K562 (cell line): ENCODE measurements around the gene KRTAP6-2. TPM values are rescaled to one million over a fixed set of nuclear protein-coding genes. Genes with fewer than 3 reads are reported as not detected.

ENCODE experiments used
- ATAC-seq: fragments of 200-7000 bp; cut with Tn5 transposase; 3 replicates; pipeline ENCODE4 v1.9.1; 2020; ENCODE audit warnings: moderate library complexity
- BruUV-seq: library from RNA; stranded (reverse); fragments of 400-500 nt; replicated peaks from 2 replicates; lab custom pipeline; 2021; lab: Mats Ljungman, UMichigan
- CTCF ChIA-PET: fragments of 300-600 bp; formaldehyde crosslinking; extraction: SDS; loops from one replicate; lab custom pipeline; 2021; ENCODE audit warnings: low intra/inter-chr PET ratio; lab: Yijun Ruan, JAX
- POLR2A ChIA-PET: fragments of 300-600, 350-650 bp; sonication (Branson Sonifier 250); formaldehyde crosslinking; extraction: SDS; loops from one replicate; lab custom pipeline; 2021; ENCODE audit warnings: antibody characterized with exemption, inconsistent platforms; lab: Yijun Ruan, JAX
- DNase-seq, 4 experiments: peaks; one replicate each; pipeline versions ENCODE4 v3.0.0 to v3.0.0-alpha.2; 2011 to 2018; ENCODE audit warnings: low spot score in 3 of 4, mixed read lengths in 3 of 4; ENCODE audit errors: extremely low read depth in 1 of 4
- FAIRE-seq: peaks from 2 replicates; lab custom pipeline; 2011; peaks lifted over from hg19 to GRCh38; lab: Jason Lieb, UNC
- H2AFZ ChIP-seq: 2 replicates; pipeline ENCODE4 v1.6.0; 2011; ENCODE audit warnings: low read depth, low read length, control low read depth, inconsistent platforms
- H3K27ac ChIP-seq: fragments of 200-600 bp; 3 replicates; pipeline ENCODE4 v1.8.0; 2011; ENCODE audit warnings: low read depth, mild to moderate bottlenecking, control low read depth, inconsistent platforms, low read length, moderate library complexity, mixed read lengths; ENCODE audit errors: extremely low read depth
- H3K27me3 ChIP-seq, 2 experiments: fragments of 300-600 bp in 1 of 2; 2 replicates in 1 of 2; 3 replicates in 1 of 2; pipeline versions ENCODE4 v1.6.0 to v1.8.0; 2011; ENCODE audit warnings: inconsistent platforms in 2 of 2, low read length in 2 of 2, mild to moderate bottlenecking in 1 of 2, mixed read lengths in 1 of 2, moderate library complexity in 1 of 2; ENCODE audit not compliant: control insufficient read depth in 2 of 2, insufficient read depth in 2 of 2
- H3K36me3 ChIP-seq: fragments of 300-600 bp; 3 replicates; pipeline ENCODE4 v1.8.0; 2011; ENCODE audit warnings: mild to moderate bottlenecking, low read length, inconsistent platforms; ENCODE audit not compliant: control insufficient read depth, insufficient read depth
- H3K4me1 ChIP-seq, 2 experiments: fragments of 200-600 bp in 1 of 2; replicated peaks in 1 of 2; 2 replicates in 1 of 2; 3 replicates in 1 of 2; pipeline versions ENCODE4 v1.5.1 to v1.8.0; 2011; ENCODE audit warnings: inconsistent platforms in 2 of 2, low read length in 2 of 2, mild to moderate bottlenecking in 1 of 2, mixed read lengths in 1 of 2, moderate library complexity in 1 of 2; ENCODE audit not compliant: control insufficient read depth in 2 of 2, insufficient read depth in 2 of 2
- H3K4me2 ChIP-seq: 2 replicates; pipeline ENCODE4 v1.6.1; 2011; ENCODE audit warnings: low read length, control low read depth, inconsistent platforms, mixed read lengths; ENCODE audit not compliant: insufficient read depth
- H3K4me3 ChIP-seq: fragments of 200-600 bp; sonication (generic), shearing (Covaris generic); 2 replicates; pipeline ENCODE4 v1.5.1; 2016; ENCODE audit warnings: control low read depth, inconsistent platforms
- H3K79me2 ChIP-seq: fragments of 200-600 bp; 3 replicates; pipeline ENCODE4 v1.8.0; 2011; ENCODE audit warnings: low read length, inconsistent platforms; ENCODE audit not compliant: control insufficient read depth, insufficient read depth
- H3K9ac ChIP-seq, 2 experiments: 2 replicates each; pipeline versions ENCODE4 v1.6.0 to v1.6.1; 2011; ENCODE audit warnings: low read depth in 2 of 2, low read length in 2 of 2, control low read depth in 1 of 2, inconsistent platforms in 1 of 2, mild to moderate bottlenecking in 1 of 2, mixed read lengths in 1 of 2; ENCODE audit not compliant: insufficient read depth in 1 of 2
- H3K9me1 ChIP-seq: one replicate; pipeline ENCODE4 v1.6.0; 2011; ENCODE audit warnings: inconsistent platforms, mild to moderate bottlenecking, low read length, moderate library complexity; ENCODE audit not compliant: control insufficient read depth, insufficient read depth
- H3K9me3 ChIP-seq: replicated peaks from 2 replicates; pipeline ENCODE4 v1.5.1; 2011; ENCODE audit warnings: low read depth, low read length, inconsistent platforms; ENCODE audit not compliant: control insufficient read depth, insufficient read depth
- H4K20me1 ChIP-seq: replicated peaks from 2 replicates; pipeline ENCODE4 v1.6.1; 2011; ENCODE audit warnings: low read length, inconsistent platforms, mixed read lengths; ENCODE audit not compliant: control insufficient read depth, insufficient read depth
- CEBPG ChIP-seq, 3 experiments: fragments of 200-800 bp in 1 of 3; sonication (Bioruptor generic) in 1 of 3; sonication (generic) in 1 of 3; formaldehyde crosslinking in 1 of 3; IDR thresholded peaks in 2 of 3; conservative IDR thresholded peaks in 1 of 3; 2 replicates each; pipeline versions ENCODE4 v1.6.1 to v1.8.0; 2016 to 2022; ENCODE audit warnings: missing compliant biosample characterization in 2 of 3, missing genetic modification characterization in 2 of 3, mild to moderate bottlenecking in 1 of 3, missing genetic modification reagents in 1 of 3
- DIDO1 ChIP-seq: fragments of 450-650 bp; IDR thresholded peaks from 2 replicates; pipeline ENCODE4 v1.6.1; 2016; ENCODE audit warnings: low read depth, missing biosample characterization, missing genetic modification characterization
- EP300 ChIP-seq: IDR thresholded peaks from 2 replicates; pipeline ENCODE4 v1.6.1; 2012; ENCODE audit warnings: low read length, improper control_type of control experiment
- MTF1 ChIP-seq: fragments of 250-450 bp; sonication (Bioruptor Pico); IDR thresholded peaks from 2 replicates; pipeline ENCODE4 v1.9.0; 2021; ENCODE audit warnings: moderate library complexity, mild to moderate bottlenecking, inconsistent platforms, borderline replicate concordance
- MYNN ChIP-seq, 2 experiments: sonication (generic); formaldehyde crosslinking in 1 of 2; IDR thresholded peaks; 2 replicates each; pipeline versions ENCODE4 v1.5.0 to v1.6.1; 2016 to 2020; ENCODE audit warnings: antibody characterized with exemption in 1 of 2, missing genetic modification reagents in 1 of 2
- NR1H2 ChIP-seq: sonication (generic); formaldehyde crosslinking; IDR thresholded peaks from 2 replicates; pipeline ENCODE4 v1.4.0; 2020; ENCODE audit warnings: mild to moderate bottlenecking, missing genetic modification reagents
- PHTF2 ChIP-seq: fragments of 250-450 bp; sonication (Bioruptor Pico); IDR thresholded peaks from 2 replicates; pipeline ENCODE4 v1.5.0; 2021; ENCODE audit warnings: mild to moderate bottlenecking
- PYGO2 ChIP-seq: fragments of 450-650 bp; IDR thresholded peaks from 2 replicates; pipeline ENCODE4 v1.6.1; 2016; ENCODE audit warnings: mild to moderate bottlenecking, missing genetic modification characterization, moderate library complexity, missing compliant biosample characterization
- ZNF668 ChIP-seq: fragments of 250-450 bp; sonication (Bioruptor Pico); IDR thresholded peaks from 2 replicates; pipeline ENCODE4 v1.8.0; 2022; ENCODE audit warnings: mild to moderate bottlenecking, inconsistent platforms
- WGBS: fragments of 100-300 bp; shearing (Covaris generic); methylation state at CpG from one replicate; pipeline ENCODE4 v1.1.6; 2016; ENCODE audit warnings: low coverage, mixed read lengths; ENCODE audit not compliant: insufficient coverage; ENCODE audit errors: missing lambda C conversion rate; 5-methylcytosine and 5-hydroxymethylcytosine counted together
- in situ Hi-C: fragments of 300-500 bp; cut with MboI; formaldehyde crosslinking; loops from 4 replicates; pipeline ENCODE4 v1.15.0; 2018; ENCODE audit warnings: inconsistent platforms, mixed read lengths
- intact Hi-C: fragments of 100-400 bp; cut with micrococcal nuclease; formaldehyde crosslinking; loops from 2 replicates; pipeline ENCODE4 v1.14.2; 2022
- polyA plus RNA-seq, 8 experiments: library from polyadenylated mRNA; depleted of rRNA in 4 of 8; stranded (reverse) in 5 of 8; unstranded in 3 of 8; fragments of >200 nt; fragmentation: Nextera tagmentation in 2 of 8; fragmentation: Illumina TruSeq in 1 of 8; extraction: Ambion mirVana in 2 of 8; extraction: Trizol in 1 of 8; gene quantifications; 2 replicates each; pipeline versions ENCODE4 v1.2.1 to v1.2.3, GENCODE V29; 2011 to 2014; ENCODE audit warnings: inconsistent platforms in 1 of 8, missing spikeins in 1 of 8
- total RNA-seq, 7 experiments: library from RNA; depleted of rRNA in 6 of 7; stranded (reverse); fragments of >200 nt in 6 of 7; fragmentation: Illumina TruSeq in 2 of 7; extraction: Trizol in 2 of 7; gene quantifications; 2 replicates each; pipeline versions ENCODE4 v1.2.1 to v1.2.3, GENCODE V29; 2011 to 2021; ENCODE audit warnings: low replicate concordance in 1 of 7
- TF ChIP-seq, protein P1 (sequence below): sonication (generic); formaldehyde crosslinking; IDR thresholded peaks from 2 replicates; pipeline ENCODE4 v1.8.1; 2023; ENCODE audit warnings: missing genetic modification reagents, mild to moderate bottlenecking, borderline replicate concordance
- TF ChIP-seq, protein P2 (sequence below): fragments of 450-650 bp; formaldehyde crosslinking; IDR thresholded peaks from 2 replicates; pipeline ENCODE4 v1.4.0; 2020; ENCODE audit warnings: mild to moderate bottlenecking, moderate library complexity

KRTAP6-2 gene
- total and polyA plus RNA-seq, 9 of the 15 experiments (the other 6 are each of a cell fraction or from before 2014, with no cell fraction given), result not detected

DNA sequence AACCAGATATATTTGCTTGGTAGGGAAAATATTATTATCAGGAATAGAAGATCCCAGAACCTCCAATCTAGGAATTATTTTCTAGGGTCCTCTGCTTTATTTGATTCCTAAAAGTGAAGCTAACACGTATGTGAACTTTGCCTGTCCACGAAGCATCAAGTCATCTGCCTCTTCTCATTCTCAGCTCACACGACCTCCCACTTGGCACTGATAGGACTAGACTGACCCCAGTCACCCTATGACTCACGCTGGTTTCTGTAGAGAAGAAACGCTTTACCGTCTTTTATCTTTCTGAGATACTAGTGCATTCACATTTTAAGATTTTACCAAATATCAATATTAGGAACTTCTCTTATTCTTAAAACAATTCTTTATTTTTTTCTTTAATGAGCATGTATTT is 35.6 kb downstream of the KRTAP6-2 start (continued):
- TF ChIP-seq, protein P1, sequence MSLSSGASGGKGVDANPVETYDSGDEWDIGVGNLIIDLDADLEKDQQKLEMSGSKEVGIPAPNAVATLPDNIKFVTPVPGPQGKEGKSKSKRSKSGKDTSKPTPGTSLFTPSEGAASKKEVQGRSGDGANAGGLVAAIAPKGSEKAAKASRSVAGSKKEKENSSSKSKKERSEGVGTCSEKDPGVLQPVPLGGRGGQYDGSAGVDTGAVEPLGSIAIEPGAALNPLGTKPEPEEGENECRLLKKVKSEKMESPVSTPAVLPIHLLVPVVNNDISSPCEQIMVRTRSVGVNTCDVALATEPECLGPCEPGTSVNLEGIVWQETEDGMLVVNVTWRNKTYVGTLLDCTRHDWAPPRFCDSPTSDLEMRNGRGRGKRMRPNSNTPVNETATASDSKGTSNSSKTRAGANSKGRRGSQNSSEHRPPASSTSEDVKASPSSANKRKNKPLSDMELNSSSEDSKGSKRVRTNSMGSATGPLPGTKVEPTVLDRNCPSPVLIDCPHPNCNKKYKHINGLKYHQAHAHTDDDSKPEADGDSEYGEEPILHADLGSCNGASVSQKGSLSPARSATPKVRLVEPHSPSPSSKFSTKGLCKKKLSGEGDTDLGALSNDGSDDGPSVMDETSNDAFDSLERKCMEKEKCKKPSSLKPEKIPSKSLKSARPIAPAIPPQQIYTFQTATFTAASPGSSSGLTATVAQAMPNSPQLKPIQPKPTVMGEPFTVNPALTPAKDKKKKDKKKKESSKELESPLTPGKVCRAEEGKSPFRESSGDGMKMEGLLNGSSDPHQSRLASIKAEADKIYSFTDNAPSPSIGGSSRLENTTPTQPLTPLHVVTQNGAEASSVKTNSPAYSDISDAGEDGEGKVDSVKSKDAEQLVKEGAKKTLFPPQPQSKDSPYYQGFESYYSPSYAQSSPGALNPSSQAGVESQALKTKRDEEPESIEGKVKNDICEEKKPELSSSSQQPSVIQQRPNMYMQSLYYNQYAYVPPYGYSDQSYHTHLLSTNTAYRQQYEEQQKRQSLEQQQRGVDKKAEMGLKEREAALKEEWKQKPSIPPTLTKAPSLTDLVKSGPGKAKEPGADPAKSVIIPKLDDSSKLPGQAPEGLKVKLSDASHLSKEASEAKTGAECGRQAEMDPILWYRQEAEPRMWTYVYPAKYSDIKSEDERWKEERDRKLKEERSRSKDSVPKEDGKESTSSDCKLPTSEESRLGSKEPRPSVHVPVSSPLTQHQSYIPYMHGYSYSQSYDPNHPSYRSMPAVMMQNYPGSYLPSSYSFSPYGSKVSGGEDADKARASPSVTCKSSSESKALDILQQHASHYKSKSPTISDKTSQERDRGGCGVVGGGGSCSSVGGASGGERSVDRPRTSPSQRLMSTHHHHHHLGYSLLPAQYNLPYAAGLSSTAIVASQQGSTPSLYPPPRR (CRISPR knock-in tag), result no peak
- TF ChIP-seq PYGO2 (tag) (no peak), DIDO1 (tag) (no peak)

DNA sequence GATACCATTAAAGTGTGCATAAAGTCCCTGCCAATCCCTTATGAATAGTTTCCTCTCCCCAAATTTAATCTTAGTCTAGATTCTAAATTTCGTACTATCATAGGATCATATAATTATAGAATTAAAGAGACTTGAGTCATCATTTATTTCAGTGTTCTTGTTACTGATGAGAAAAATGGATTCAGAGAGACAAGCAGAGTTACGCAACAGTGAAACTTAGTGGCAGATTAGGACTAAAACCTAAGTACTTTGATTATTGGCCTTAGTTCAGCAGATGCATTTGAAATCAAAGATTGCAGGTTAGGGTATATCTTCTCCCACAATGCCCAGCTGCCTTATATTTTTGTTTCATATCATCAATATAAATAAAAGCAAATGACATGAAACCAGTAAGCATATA is 36.7 kb downstream of the KRTAP6-2 start:
- ChIA-PET POLR2A (no interaction called here), CTCF (no interaction called here)
- Histone ChIP-seq H3K9me1 (no peaks in the 10 kb centered on the region), H4K20me1 (no peaks in the 10 kb centered on the region), H3K9ac (no peak overlapping the region), H3K27me3 (no peaks in the 10 kb centered on the region), H3K79me2 (no peaks in the 10 kb centered on the region), H3K9me3 (no peaks in the 10 kb centered on the region; the same call in 1 of the 2 replicates), H3K4me3 (no peak overlapping the region), H3K4me2 (no peak overlapping the region), H3K36me3 (no peaks in the 10 kb centered on the region), H2AFZ (no peak overlapping the region), H3K27ac (no peak overlapping the region), H3K4me1 (no peaks in the 10 kb centered on the region)
- DNase-seq, result no peak
- TF ChIP-seq NR1H2, result no peak
- TF ChIP-seq, protein P2, sequence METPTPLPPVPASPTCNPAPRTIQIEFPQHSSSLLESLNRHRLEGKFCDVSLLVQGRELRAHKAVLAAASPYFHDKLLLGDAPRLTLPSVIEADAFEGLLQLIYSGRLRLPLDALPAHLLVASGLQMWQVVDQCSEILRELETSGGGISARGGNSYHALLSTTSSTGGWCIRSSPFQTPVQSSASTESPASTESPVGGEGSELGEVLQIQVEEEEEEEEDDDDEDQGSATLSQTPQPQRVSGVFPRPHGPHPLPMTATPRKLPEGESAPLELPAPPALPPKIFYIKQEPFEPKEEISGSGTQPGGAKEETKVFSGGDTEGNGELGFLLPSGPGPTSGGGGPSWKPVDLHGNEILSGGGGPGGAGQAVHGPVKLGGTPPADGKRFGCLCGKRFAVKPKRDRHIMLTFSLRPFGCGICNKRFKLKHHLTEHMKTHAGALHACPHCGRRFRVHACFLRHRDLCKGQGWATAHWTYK (CRISPR knock-in tag), result no peak
- TF ChIP-seq CEBPG (CRISPR knock-in tag; IDR thresholded peaks at IDR 0.05), result no peak
- TF ChIP-seq CEBPG (tag; conservative IDR thresholded peaks at IDR 0.05 in 1 of 2, IDR thresholded peaks at IDR 0.05 in 1 of 2), result peak in 1 of 2 experiments; percentile 65; a peak in 2 of 4 replicates
- TF ChIP-seq MTF1 (CRISPR knock-in tag), result no peak
- no peak for TF ChIP-seq EP300
- TF ChIP-seq MYNN (IDR thresholded peaks at IDR 0.05), result no peak
- no peak for TF ChIP-seq MYNN (CRISPR knock-in tag; IDR thresholded peaks at IDR 0.05)
- no peak for TF ChIP-seq PHTF2
- TF ChIP-seq ZNF668 (CRISPR knock-in tag), result no peak
- intact Hi-C loops (no loop called here), in situ Hi-C loops (no loop called here)
- ATAC-seq, result no peak
- 4% methylated on average over 2 of the region's 2 CpGs for WGBS
- FAIRE-seq, result no peak
- BruUV-seq, result no TSS peak
